Measurements from ENCODE around the gene KIF4A. TPM values are rescaled to one million over a fixed set of nuclear protein-coding genes. Genes with fewer than 3 reads are reported as not detected.

Gene KIF4A
- total RNA-seq, 4 donors from 2014 or later = under 0.01 to 11.1 TPM; not detected in 2

GRCh38 chrX:70426286-70427278, 136.7 kb downstream of the KIF4A start:
- intact Hi-C loops (cut with DNase I; ENCODE audit: low total_unique reads) = no loop called here
- Histone ChIP-seq H3K4me1 (no peaks in the 10 kb centered on the region), H3K9me3 (no peaks in the 10 kb centered on the region), H3K36me3 (no peaks in the 10 kb centered on the region), H3K27ac (no peak overlapping the region), H3K27me3 (no peaks in the 10 kb centered on the region), H3K4me3 (no peak overlapping the region)
- no peak for TF ChIP-seq POLR2A (IDR thresholded peaks at IDR 0.05)
- TF ChIP-seq, protein P1, sequence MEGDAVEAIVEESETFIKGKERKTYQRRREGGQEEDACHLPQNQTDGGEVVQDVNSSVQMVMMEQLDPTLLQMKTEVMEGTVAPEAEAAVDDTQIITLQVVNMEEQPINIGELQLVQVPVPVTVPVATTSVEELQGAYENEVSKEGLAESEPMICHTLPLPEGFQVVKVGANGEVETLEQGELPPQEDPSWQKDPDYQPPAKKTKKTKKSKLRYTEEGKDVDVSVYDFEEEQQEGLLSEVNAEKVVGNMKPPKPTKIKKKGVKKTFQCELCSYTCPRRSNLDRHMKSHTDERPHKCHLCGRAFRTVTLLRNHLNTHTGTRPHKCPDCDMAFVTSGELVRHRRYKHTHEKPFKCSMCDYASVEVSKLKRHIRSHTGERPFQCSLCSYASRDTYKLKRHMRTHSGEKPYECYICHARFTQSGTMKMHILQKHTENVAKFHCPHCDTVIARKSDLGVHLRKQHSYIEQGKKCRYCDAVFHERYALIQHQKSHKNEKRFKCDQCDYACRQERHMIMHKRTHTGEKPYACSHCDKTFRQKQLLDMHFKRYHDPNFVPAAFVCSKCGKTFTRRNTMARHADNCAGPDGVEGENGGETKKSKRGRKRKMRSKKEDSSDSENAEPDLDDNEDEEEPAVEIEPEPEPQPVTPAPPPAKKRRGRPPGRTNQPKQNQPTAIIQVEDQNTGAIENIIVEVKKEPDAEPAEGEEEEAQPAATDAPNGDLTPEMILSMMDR (IDR thresholded peaks at IDR 0.05) = no peak
- DNase-seq = no peak

GRCh38 chrX:70427365-70427764, 137.5 kb downstream of the KIF4A start:
- intact Hi-C loops (cut with DNase I; ENCODE audit: low total_unique reads) = no loop called here
- H3K4me3 ChIP-seq = no peak overlapping the region
- H3K9me3 ChIP-seq = no peaks in the 10 kb centered on the region
- H3K27ac ChIP-seq = no peak overlapping the region
- no peaks in the 10 kb centered on the region for H3K4me1 ChIP-seq
- TF ChIP-seq, protein P1 (IDR thresholded peaks at IDR 0.05) = no peak
- no peak for TF ChIP-seq POLR2A (IDR thresholded peaks at IDR 0.05)
- H3K36me3 ChIP-seq = no peaks in the 10 kb centered on the region
- no peak for DNase-seq
- H3K27me3 ChIP-seq = no peaks in the 10 kb centered on the region

- Histone ChIP-seq H3K4me3 (no peak overlapping the region), H3K9me3 (no peaks in the 10 kb centered on the region), H3K27ac (no peak overlapping the region), H3K27me3 (no peaks in the 10 kb centered on the region), H3K36me3 (no peaks in the 10 kb centered on the region), H3K4me1 (no peaks in the 10 kb centered on the region)
- DNase-seq = no peak
- intact Hi-C loops (cut with DNase I; ENCODE audit: low total_unique reads) = no loop called here
- TF ChIP-seq, protein P1 (IDR thresholded peaks at IDR 0.05) = no peak
- no peak for TF ChIP-seq POLR2A (IDR thresholded peaks at IDR 0.05)
These were observed 139.9 kb downstream of the KIF4A start for GRCh38 chrX:70429759-70430158.

GRCh38 chrX:70432936-70433847, 143.3 kb downstream of the KIF4A start:
- Histone ChIP-seq H3K27me3 (no peaks in the 10 kb centered on the region), H3K9me3 (no peaks in the 10 kb centered on the region), H3K4me3 (peak overlapping the region; percentile 38 to 49), H3K36me3 (no peaks in the 10 kb centered on the region), H3K27ac (peak overlapping the region in 1 of 2 donors; percentile 24), H3K4me1 (no peaks in the 10 kb centered on the region)
- intact Hi-C loops (cut with DNase I; ENCODE audit: low total_unique reads) = no loop called here
- no peak for TF ChIP-seq POLR2A (IDR thresholded peaks at IDR 0.05)
- TF ChIP-seq, protein P1 (IDR thresholded peaks at IDR 0.05) = no peak
- DNase-seq = no peak

Measured in uterus (tissue), 4 donors.